Femur (tissue), 1 donor: ENCODE results near the gene ACYP2.
"Not testable (repeated sequence)": the region's sequence is repeated elsewhere in the genome, so short reads cannot be mapped to it uniquely, and the experiment has no call there.

Experiments used
- DNase-seq: peaks from one replicate; pipeline ENCODE4 v3.0.0-alpha.2; 2017

ACYP2 gene

GRCh38 chr2:54274781-54275242 is 159.4 kb downstream of the ACYP2 start:
- no peak for DNase-seq

DNA sequence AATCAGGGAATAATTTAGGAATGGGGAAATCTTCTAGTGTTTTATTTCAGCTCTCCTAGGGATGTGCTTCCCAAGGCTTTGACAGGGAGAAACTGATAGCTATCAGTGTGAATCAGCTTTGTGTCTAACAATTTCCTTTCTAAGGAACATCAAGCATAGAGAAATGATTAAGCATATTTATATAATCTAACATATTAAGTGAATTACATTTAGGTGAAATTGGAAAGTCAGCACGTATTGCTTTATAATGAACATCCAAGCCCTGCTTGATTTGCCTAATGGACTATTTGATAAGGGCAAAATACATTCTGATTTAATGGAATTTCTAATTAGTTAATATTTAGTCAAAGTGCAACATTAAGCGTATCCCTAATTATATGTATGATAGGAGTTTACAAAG is 160.1 kb downstream of the ACYP2 start:
- DNase-seq: no peak

DNA sequence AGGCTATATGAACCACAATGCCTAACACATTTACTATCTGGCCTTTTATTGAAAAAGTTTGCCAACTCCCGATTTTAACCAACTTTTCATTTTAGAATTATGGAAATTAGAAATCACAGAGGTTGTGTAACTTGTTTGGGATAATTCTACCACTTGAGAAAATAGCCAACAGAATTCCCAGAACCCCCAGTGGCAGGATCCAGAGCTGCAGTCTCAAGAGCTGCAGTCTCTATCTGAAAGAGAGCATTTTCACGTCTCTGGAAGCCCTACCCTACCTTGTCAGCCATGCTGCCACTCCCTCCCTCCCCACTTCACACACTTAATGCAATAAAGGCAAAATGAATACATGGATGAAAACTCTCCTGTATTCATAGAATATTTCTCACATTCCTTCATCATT is 164.0 kb downstream of the ACYP2 start:
- DNase-seq: no peak

DNA sequence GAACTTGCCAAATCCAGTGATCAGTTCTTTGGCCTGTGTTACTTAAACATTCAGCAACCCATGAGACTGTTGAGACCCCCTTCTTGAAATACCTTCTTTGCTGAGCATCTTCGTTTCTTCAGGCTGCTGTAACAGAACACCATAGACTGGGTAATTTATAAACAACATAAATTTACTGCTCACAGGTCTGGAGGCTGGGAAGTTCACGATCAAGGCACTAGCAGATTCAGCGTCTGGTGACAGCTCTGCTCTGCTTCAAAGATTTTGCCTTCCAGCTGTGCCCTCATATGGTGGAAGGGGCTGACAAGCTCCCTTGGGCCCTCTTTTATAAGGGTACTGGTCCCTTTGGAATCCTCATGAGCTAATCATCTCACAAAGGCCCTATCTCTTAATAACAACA is 169.4 kb downstream of the ACYP2 start:
- no peak for DNase-seq

- DNase-seq: no peak
Observed at GRCh38 chr2:54285451-54285850, 170.0 kb downstream of the ACYP2 start.

- DNase-seq: peak; percentile 72
Observed at GRCh38 chr2:54287532-54287931, 172.1 kb downstream of the ACYP2 start.

GRCh38 chr2:54289917-54290316 is 174.5 kb downstream of the ACYP2 start:
- peak; percentile 32 for DNase-seq

DNA sequence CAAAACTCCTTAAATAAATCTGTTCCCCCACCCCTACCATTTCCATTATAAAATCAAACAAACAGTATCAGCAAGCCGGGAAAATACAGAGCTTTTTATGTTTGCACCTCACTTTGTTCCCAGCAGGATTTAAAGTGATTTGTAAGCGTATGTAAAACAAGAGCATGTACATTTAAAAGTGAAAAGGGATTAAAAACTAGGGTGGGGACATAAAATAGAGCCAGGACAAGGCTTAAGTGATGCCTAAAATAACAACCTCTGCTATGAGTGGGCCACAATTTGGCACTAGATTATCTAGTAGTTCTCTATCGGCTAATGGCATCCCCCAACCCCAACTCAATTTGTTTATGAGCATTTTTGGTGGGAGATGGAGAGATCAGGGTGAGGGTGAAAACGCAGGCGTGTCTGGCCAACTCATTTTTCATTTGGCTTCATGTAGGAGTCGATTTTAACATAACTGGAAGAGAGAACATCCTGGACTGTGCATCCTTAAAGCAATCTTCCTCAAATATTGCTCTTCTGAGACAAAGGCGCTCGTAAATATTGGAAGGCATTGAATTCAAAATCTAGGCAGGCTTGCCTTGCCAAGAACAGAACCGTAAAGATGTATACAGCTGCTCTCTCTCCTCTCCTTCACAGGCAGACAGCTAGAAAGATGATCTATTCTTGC is 175.1 kb downstream of the ACYP2 start:
- DNase-seq: peak; percentile 54

DNA sequence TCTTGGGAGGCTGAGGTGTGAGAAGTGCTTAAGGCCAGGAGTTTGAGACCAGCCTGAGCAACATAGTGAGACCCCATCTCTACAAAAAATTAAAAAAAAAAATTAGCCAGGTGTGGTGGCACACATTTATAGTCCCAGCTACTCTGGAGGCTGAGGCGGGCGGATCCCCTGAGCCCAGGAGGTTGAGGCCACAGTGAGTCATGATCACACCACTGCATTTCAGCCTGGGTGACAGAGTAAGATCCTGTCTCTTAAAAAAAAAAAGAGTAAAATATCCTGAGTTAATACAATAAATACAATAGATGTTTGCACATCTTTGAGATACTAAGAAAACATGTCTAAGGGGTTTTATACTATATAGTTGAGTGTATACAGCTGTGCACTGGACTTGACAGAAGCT is 179.2 kb downstream of the ACYP2 start:
- DNase-seq: not testable (repeated sequence)

- no peak for DNase-seq
Observed at GRCh38 chr2:54295911-54296310, 180.5 kb downstream of the ACYP2 start.

- no peak for DNase-seq
Observed at GRCh38 chr2:54298514-54298913, 183.1 kb downstream of the ACYP2 start.

GRCh38 chr2:54303631-54304030 is 188.2 kb downstream of the ACYP2 start:
- no peak for DNase-seq

- no peak for DNase-seq
Observed at GRCh38 chr2:54306556-54306955, 191.1 kb downstream of the ACYP2 start.

- DNase-seq: no peak
Observed at GRCh38 chr2:54308186-54308585, 192.8 kb downstream of the ACYP2 start.

GRCh38 chr2:54308782-54309181 is 193.4 kb downstream of the ACYP2 start:
- DNase-seq: no peak

GRCh38 chr2:54310311-54310710 is 194.9 kb downstream of the ACYP2 start:
- no peak for DNase-seq

DNA sequence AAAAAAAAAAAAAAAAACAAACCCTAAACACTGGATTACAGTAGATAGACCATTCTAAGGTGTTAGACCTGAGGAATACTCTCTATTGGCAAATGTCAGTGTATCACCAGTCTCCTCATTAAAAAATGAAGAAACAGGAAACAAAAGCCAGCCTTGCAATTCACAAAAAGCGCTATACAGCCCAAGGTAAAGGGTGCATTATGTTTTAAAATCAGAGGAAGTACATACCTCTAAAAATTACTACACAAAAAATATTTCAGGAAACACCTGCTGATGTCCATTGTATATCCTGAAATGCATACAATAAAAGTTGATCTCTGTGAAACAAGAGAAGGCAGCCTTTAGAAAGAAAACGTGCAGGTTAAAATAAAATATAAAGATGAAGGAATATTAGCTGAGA is 195.5 kb downstream of the ACYP2 start:
- DNase-seq: no peak

GRCh38 chr2:54313147-54313546 is 197.7 kb downstream of the ACYP2 start:
- no peak for DNase-seq

- DNase-seq: no peak
Observed at GRCh38 chr2:54317973-54318372, 202.6 kb downstream of the ACYP2 start.

- DNase-seq: no peak
Observed at GRCh38 chr2:54318821-54319220, 203.4 kb downstream of the ACYP2 start.

- DNase-seq: no peak
Observed at GRCh38 chr2:54321047-54321446, 205.6 kb downstream of the ACYP2 start.

GRCh38 chr2:54324517-54324916 is 209.1 kb downstream of the ACYP2 start:
- DNase-seq: not testable (repeated sequence)

DNA sequence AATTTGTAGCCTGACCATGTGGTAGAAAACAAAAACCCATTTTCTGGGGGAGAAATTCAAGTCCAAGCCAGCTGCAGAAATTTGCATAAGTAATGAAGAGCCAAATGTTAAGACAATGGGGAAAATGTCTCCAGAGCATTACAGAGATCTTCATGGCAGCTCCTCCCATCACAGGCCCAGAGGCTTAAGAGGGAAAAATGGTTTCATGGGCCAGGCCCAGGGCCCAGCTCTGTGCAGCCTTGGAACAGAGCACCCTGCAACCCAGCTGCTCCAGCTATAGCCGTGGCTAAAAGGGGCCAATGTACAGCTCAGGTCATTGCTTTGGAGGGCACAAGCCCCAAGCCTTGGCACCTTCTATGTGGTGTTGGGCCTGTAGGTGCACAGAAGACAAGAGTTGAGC is 209.7 kb downstream of the ACYP2 start:
- DNase-seq: no peak

DNA sequence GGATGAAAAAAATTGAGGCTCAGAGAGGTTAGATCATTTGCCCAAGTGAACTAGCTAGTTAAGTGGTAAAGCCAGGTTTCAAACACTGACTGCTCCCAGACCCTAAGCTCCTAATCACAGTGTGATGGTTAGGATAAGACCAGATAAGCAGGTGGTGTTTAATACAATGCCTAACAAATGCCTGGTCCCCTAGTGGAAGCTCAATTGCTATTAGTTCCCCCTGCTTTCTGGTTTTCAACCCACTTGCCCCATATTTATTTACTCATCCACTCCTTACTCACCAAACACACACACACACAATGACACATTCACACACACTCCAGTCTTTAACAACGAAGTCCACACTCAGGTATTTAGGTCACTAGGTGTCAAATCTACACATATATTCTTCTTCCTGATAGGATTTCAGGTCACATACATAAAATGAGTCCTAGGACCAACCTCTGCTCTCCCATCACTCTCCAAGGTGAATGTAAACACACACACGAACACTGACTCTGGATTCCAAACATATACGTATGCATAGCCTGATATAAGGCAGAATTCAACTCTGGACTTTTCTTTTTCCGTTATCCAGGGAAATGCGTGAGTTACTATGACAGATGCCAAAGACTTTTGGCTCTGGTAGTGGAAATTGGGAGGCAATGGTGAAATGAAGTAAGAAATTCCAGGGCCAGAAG is 214.2 kb downstream of the ACYP2 start:
- DNase-seq: no peak
